ENCODE measurements around the gene RAPGEF4. TPM values are rescaled to one million over a fixed set of nuclear protein-coding genes. Genes with fewer than 3 reads are reported as not detected.

Gene RAPGEF4
- total RNA-seq, 4 donors from 2014 or later: 2.8 to 73.4 (median 6.9) TPM

DNA sequence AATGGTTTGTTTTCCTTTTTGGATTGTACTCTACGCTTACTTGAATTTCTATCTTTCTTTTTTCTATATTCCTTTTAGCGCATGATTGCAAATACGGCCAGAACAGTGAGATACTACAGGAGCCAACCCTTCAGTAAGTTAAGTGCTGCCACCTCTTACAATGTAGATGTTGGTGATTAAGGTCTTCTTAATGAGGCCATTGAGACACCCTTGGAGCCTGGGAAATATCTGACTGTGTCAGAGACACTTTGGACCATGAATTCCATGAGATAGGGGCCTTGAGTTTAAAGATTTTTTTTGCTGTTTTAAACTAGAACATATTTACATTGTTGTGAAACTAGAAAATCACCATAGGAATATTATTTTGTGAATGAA lies 312.9 kb downstream of the RAPGEF4 start:
- Histone ChIP-seq H3K27ac (peak overlapping the region in 3 of 4 donors; percentile 8 to 77 (median 75)), H3K4me3 (no peak overlapping the region), H3K36me3 (no peaks in the 10 kb centered on the region), H3K4me1 (peaks cover 0 to 19% (median 0%) of the 10 kb centered on the region in 4 donors), H3K9me3 (no peaks in the 10 kb centered on the region), H3K27me3 (no peaks in the 10 kb centered on the region)
- TF ChIP-seq POLR2A (IDR thresholded peaks at IDR 0.05): no peak
- TF ChIP-seq, protein P1, sequence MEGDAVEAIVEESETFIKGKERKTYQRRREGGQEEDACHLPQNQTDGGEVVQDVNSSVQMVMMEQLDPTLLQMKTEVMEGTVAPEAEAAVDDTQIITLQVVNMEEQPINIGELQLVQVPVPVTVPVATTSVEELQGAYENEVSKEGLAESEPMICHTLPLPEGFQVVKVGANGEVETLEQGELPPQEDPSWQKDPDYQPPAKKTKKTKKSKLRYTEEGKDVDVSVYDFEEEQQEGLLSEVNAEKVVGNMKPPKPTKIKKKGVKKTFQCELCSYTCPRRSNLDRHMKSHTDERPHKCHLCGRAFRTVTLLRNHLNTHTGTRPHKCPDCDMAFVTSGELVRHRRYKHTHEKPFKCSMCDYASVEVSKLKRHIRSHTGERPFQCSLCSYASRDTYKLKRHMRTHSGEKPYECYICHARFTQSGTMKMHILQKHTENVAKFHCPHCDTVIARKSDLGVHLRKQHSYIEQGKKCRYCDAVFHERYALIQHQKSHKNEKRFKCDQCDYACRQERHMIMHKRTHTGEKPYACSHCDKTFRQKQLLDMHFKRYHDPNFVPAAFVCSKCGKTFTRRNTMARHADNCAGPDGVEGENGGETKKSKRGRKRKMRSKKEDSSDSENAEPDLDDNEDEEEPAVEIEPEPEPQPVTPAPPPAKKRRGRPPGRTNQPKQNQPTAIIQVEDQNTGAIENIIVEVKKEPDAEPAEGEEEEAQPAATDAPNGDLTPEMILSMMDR (IDR thresholded peaks at IDR 0.05): no peak
- no peak for DNase-seq

DNA sequence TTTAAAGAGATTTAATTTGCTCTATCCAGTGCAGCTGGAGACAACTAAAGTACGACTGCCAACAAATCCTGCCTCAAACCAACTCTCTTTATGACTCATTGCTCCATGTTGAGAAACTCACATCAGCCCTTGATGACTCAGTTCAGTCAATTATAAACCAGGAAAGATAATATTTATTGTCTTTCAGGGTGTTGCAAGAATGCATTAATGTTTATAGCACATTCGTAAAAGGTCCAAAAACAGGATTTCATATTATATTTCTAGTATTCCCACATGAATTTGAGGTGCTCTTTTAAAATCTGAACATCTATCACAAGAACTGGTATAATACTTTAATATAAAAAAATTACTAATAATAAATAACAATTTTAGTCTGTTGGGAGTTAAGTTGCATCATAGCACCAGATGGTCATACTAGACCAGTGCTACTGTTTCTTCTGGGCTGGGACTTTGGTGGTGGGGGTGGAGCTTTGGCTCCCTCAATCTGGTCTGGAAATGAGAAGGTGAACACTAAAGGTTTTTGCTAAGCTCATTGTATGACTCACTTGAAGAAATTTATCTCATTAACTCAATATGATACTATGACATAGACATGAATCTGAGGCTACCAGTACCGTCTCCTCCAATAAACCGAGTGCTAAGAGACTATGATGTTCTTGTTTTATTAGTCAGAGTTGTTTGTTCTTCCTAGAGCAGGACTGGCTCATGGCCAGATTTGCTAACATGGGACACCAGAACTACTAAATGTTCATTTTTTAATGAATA lies 313.4 kb downstream of the RAPGEF4 start:
- TF ChIP-seq, protein P1 (IDR thresholded peaks at IDR 0.05): no peak
- peak in 1 of 2 donors; percentile 6 for TF ChIP-seq POLR2A (IDR thresholded peaks at IDR 0.05)
- DNase-seq: peak; percentile 29 to 87 (median 75)
- Histone ChIP-seq H3K9me3 (no peaks in the 10 kb centered on the region), H3K36me3 (no peaks in the 10 kb centered on the region), H3K4me3 (no peak overlapping the region), H3K27me3 (no peaks in the 10 kb centered on the region), H3K27ac (peak overlapping the region in 3 of 4 donors; percentile 28 to 77 (median 75)), H3K4me1 (peaks cover 0 to 19% (median 0%) of the 10 kb centered on the region in 4 donors)

DNA sequence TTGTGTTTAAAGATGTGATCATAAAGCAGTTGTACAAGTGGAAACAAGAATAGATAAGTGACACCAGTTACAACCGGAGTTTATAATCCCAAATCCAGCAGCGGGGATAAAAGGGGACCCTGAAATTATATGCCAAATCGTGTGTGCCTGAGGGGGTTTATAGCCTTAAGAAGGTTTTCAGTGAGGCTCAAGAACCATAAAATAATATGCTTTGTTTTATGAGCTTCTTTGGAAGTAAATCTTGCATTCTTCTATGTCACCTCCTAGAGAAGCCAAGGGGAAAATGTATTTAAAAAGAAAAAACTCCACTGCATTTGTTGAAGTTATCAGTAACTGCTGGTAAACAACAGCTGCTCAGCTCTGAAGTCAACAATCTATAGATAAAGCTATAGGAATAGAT lies 314.2 kb downstream of the RAPGEF4 start:
- no peak for DNase-seq
- Histone ChIP-seq H3K9me3 (no peaks in the 10 kb centered on the region), H3K36me3 (no peaks in the 10 kb centered on the region), H3K27me3 (no peaks in the 10 kb centered on the region), H3K4me1 (peaks cover 0 to 19% (median 0%) of the 10 kb centered on the region in 4 donors), H3K4me3 (no peak overlapping the region), H3K27ac (peak overlapping the region in 3 of 4 donors; percentile 28 to 77 (median 75))
- TF ChIP-seq, protein P1 (IDR thresholded peaks at IDR 0.05): no peak
- TF ChIP-seq POLR2A (IDR thresholded peaks at IDR 0.05): no peak

GRCh38 chr2:173050684-173051083 lies 315.0 kb downstream of the RAPGEF4 start:
- TF ChIP-seq, protein P1 (IDR thresholded peaks at IDR 0.05): no peak
- TF ChIP-seq POLR2A (IDR thresholded peaks at IDR 0.05): no peak
- no peak for DNase-seq
- Histone ChIP-seq H3K27me3 (no peaks in the 10 kb centered on the region), H3K36me3 (no peaks in the 10 kb centered on the region), H3K9me3 (no peaks in the 10 kb centered on the region), H3K4me3 (no peak overlapping the region), H3K4me1 (peaks cover 0 to 19% (median 0%) of the 10 kb centered on the region in 4 donors), H3K27ac (no peak overlapping the region)

GRCh38 chr2:173051463-173052215 lies 316.0 kb downstream of the RAPGEF4 start:
- Histone ChIP-seq H3K4me3 (no peak overlapping the region), H3K9me3 (no peaks in the 10 kb centered on the region), H3K36me3 (no peaks in the 10 kb centered on the region), H3K27me3 (no peaks in the 10 kb centered on the region), H3K4me1 (peaks cover 0 to 19% (median 0%) of the 10 kb centered on the region in 4 donors), H3K27ac (no peak overlapping the region)
- TF ChIP-seq, protein P1 (IDR thresholded peaks at IDR 0.05): no peak
- no peak for TF ChIP-seq POLR2A (IDR thresholded peaks at IDR 0.05)
- DNase-seq: no peak

All from Peyer's patch (tissue), 4 donors.